ENCODE data around the gene DCTD.

DCTD gene

DNA sequence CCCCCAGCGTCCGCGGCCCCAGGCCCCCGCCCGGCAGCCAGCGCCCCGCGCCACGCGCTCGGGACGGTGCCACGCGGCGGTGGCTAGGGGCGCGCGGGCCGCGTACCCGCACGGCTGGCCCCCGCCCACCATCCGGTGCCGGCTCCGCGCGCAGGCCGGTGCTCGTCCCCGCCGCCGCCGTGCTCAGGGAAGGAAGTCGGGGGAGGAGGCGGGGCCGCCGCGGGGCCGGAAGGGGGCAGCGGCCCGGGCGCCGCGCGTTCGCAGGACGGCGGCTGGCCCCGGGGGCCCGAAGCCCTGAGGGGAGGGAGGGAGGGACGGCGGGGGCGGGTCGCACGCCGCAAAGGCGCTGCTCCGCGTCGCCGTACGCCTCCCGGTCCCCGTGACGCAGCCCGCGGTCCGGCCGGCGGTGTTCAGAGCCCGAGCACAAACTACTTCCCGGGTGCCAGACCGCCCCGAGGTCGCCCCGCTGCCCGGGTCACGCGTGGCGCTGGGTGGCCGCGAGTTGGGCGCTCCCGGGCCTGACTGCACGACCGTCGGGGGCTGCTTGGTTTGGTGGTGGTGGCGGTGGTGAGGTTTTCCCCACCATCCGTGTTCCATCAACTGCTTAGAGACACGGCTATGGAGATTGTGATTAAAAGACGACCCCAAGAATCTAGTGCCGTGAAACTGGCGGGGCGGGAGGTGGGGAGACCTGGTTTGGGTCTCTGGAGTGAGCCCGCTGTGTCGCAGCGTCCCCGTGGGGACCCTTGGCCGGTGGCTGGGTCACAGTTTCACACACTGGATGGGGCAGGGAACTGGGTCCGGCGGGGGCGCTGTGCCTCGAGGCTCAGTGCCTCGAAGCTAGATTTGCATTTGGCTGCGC lies at the start of gene DCTD:
Gene DCTD, minus strand, starts transcription at position 205 of the 862 bp plus-strand sequence. CDS start 1,818 bp downstream, outside the sequence.
- Histone ChIP-seq H3K4me1 (ENCODE audit: insufficient read depth, low read length, poor library complexity, severe bottlenecking) (peaks cover 53% of the 10 kb centered on the region), H3K9me3 (ENCODE audit: insufficient read depth, low read depth, low read length) (no peaks in the 10 kb centered on the region), H3K4me2 (ENCODE audit: low read depth, low read length, poor library complexity, severe bottlenecking) (peak within 1 kb of the TSS; percentile 85), H4K20me1 (ENCODE audit: insufficient read depth, low read length, poor library complexity, severe bottlenecking) (peaks cover 8% of the 10 kb centered on the region), H3F3A (ENCODE audit: low read depth) (0 out of 2 replicates have a peak, but pooled peaks cover 5% of the 10 kb centered on the region), H3K4me3 (ENCODE audit: low read length, poor library complexity, severe bottlenecking) (peak within 1 kb of the TSS; percentile 97), H3K36me3 (ENCODE audit: insufficient read depth, low read length) (no peaks in the 10 kb centered on the region; the same call in 1 of the 2 replicates), H3K9ac (ENCODE audit: low read depth, low read length, poor library complexity, severe bottlenecking) (peak within 1 kb of the TSS; percentile 95), H2AFZ (ENCODE audit: low read length) (peak within 1 kb of the TSS; percentile 98), H3K79me2 (ENCODE audit: insufficient read depth, low read length) (peaks cover 43% of the 10 kb centered on the region), H3K27me3 (ENCODE audit: insufficient read depth, low read length, poor library complexity, severe bottlenecking) (no peaks in the 10 kb centered on the region), H3K9me2 (replicated peaks; ENCODE audit: low read depth, low read length) (no peaks in the 10 kb centered on the region)
- no peak for TF ChIP-seq EZH2phosphoT487 (IDR thresholded peaks at IDR 0.05; ENCODE audit: borderline replicate concordance)
- TF ChIP-seq, protein P1, sequence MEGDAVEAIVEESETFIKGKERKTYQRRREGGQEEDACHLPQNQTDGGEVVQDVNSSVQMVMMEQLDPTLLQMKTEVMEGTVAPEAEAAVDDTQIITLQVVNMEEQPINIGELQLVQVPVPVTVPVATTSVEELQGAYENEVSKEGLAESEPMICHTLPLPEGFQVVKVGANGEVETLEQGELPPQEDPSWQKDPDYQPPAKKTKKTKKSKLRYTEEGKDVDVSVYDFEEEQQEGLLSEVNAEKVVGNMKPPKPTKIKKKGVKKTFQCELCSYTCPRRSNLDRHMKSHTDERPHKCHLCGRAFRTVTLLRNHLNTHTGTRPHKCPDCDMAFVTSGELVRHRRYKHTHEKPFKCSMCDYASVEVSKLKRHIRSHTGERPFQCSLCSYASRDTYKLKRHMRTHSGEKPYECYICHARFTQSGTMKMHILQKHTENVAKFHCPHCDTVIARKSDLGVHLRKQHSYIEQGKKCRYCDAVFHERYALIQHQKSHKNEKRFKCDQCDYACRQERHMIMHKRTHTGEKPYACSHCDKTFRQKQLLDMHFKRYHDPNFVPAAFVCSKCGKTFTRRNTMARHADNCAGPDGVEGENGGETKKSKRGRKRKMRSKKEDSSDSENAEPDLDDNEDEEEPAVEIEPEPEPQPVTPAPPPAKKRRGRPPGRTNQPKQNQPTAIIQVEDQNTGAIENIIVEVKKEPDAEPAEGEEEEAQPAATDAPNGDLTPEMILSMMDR (conservative IDR thresholded peaks at IDR 0.05; ENCODE audit: low read length), result peak; percentile 58

DNA sequence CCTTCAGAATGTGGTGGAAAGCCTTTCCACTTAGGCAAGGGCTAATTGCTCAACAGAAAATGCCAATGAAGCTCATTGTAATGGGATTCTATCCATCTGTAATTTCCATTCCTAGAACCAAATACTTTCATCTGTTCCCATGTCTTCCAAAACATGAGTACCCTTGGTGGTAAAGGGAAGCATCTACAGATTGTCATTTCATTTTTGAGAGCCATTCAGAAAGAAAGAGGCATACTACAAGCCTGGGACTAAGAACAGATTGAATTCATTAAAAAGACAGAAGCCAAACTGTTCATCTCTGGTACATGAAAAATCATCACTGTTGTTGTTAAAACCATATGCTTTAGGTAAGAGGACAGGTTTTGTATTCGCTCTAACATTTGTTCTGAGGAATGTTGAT lies 43.6 kb upstream of the DCTD start:
- no peak overlapping the region for H2AFZ ChIP-seq (ENCODE audit: low read length)
- no peak overlapping the region for H3K4me2 ChIP-seq (ENCODE audit: low read depth, low read length, poor library complexity, severe bottlenecking)
- TF ChIP-seq, protein P1 (conservative IDR thresholded peaks at IDR 0.05; ENCODE audit: low read length), result no peak
- no peak for TF ChIP-seq EZH2phosphoT487 (IDR thresholded peaks at IDR 0.05; ENCODE audit: borderline replicate concordance)
- H3F3A ChIP-seq (ENCODE audit: low read depth), result no peaks in the 10 kb centered on the region
- H4K20me1 ChIP-seq (ENCODE audit: insufficient read depth, low read length, poor library complexity, severe bottlenecking), result no peaks in the 10 kb centered on the region
- no peak overlapping the region for H3K9ac ChIP-seq (ENCODE audit: low read depth, low read length, poor library complexity, severe bottlenecking)
- H3K79me2 ChIP-seq (ENCODE audit: insufficient read depth, low read length), result no peaks in the 10 kb centered on the region
- H3K36me3 ChIP-seq (ENCODE audit: insufficient read depth, low read length), result no peaks in the 10 kb centered on the region
- no peaks in the 10 kb centered on the region for H3K4me1 ChIP-seq (ENCODE audit: insufficient read depth, low read length, poor library complexity, severe bottlenecking)
- H3K9me3 ChIP-seq (ENCODE audit: insufficient read depth, low read depth, low read length), result no peaks in the 10 kb centered on the region
- H3K27me3 ChIP-seq (ENCODE audit: insufficient read depth, low read length, poor library complexity, severe bottlenecking), result no peaks in the 10 kb centered on the region
- no peak overlapping the region for H3K4me3 ChIP-seq (ENCODE audit: low read length, poor library complexity, severe bottlenecking)
- no peaks in the 10 kb centered on the region for H3K9me2 ChIP-seq (replicated peaks; ENCODE audit: low read depth, low read length)

DNA sequence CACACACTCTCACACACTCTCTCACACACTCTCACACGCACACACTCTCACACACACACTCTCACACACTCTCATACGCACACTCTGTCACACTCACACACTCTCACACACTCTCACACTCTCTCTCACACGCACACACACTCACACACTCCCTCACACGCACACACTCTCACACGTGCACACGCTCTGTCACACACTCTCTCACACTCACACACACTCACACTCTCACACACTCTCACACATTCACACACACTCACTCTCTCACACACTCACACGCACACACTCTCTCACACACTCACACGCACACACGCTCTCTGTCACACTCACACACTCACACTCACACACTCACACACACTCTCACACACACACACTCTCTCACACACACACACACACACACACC lies 43.0 kb upstream of the DCTD start:
- Histone ChIP-seq H4K20me1 (ENCODE audit: insufficient read depth, low read length, poor library complexity, severe bottlenecking) (no peaks in the 10 kb centered on the region), H3K9me3 (ENCODE audit: insufficient read depth, low read depth, low read length) (no peaks in the 10 kb centered on the region), H3K4me1 (ENCODE audit: insufficient read depth, low read length, poor library complexity, severe bottlenecking) (no peaks in the 10 kb centered on the region), H3K9ac (ENCODE audit: low read depth, low read length, poor library complexity, severe bottlenecking) (no peak overlapping the region), H3K36me3 (ENCODE audit: insufficient read depth, low read length) (no peaks in the 10 kb centered on the region), H3K79me2 (ENCODE audit: insufficient read depth, low read length) (no peaks in the 10 kb centered on the region), H3K9me2 (replicated peaks; ENCODE audit: low read depth, low read length) (no peaks in the 10 kb centered on the region), H3F3A (ENCODE audit: low read depth) (no peaks in the 10 kb centered on the region), H3K4me2 (ENCODE audit: low read depth, low read length, poor library complexity, severe bottlenecking) (no peak overlapping the region), H2AFZ (ENCODE audit: low read length) (no peak overlapping the region), H3K27me3 (ENCODE audit: insufficient read depth, low read length, poor library complexity, severe bottlenecking) (no peaks in the 10 kb centered on the region), H3K4me3 (ENCODE audit: low read length, poor library complexity, severe bottlenecking) (no peak overlapping the region)
- TF ChIP-seq, protein P1 (conservative IDR thresholded peaks at IDR 0.05; ENCODE audit: low read length), result no peak
- TF ChIP-seq EZH2phosphoT487 (IDR thresholded peaks at IDR 0.05; ENCODE audit: borderline replicate concordance), result no peak

Data from Loucy (cell line).